ENCODE data around the gene TSHZ3. TPM values are rescaled to one million over a fixed set of nuclear protein-coding genes. Genes with fewer than 3 reads are reported as not detected.

Gene TSHZ3
- total and polyA plus RNA-seq, 2 donors = 24.7 to 25.9 TPM

- H3K4me1 ChIP-seq (ENCODE audit: insufficient read depth) = no peaks in the 10 kb centered on the region
- DNase-seq (ENCODE audit: extremely low spot score) = no peak
- 74% methylated on average over 2 of the region's 2 CpGs for WGBS
These were observed 23.1 kb upstream of the TSHZ3 start for GRCh38 chr19:31372246-31372781.

GRCh38 chr19:31370216-31370615, 21.0 kb upstream of the TSHZ3 start:
- no peak for DNase-seq (ENCODE audit: extremely low spot score)
- WGBS = 83% methylated on average over 5 of the region's 5 CpGs
- Histone ChIP-seq H3K4me1 (ENCODE audit: insufficient read depth) (no peaks in the 10 kb centered on the region), H3K36me3 (ENCODE audit: insufficient read depth) (no peaks in the 10 kb centered on the region), H3K27ac (ENCODE audit: low read depth) (no peak overlapping the region), H3K4me3 (ENCODE audit: low read depth, low read length) (no peak overlapping the region)

More at GRCh38 chr19:31372246-31372781, 23.1 kb upstream of the TSHZ3 start:
- Histone ChIP-seq H3K36me3 (ENCODE audit: insufficient read depth) (no peaks in the 10 kb centered on the region), H3K27ac (ENCODE audit: low read depth) (no peak overlapping the region), H3K4me3 (ENCODE audit: low read depth, low read length) (no peak overlapping the region)

GRCh38 chr19:31364963-31365362, 15.7 kb upstream of the TSHZ3 start:
- no peaks in the 10 kb centered on the region for H3K36me3 ChIP-seq (ENCODE audit: insufficient read depth)
- 82% methylated on average over 3 of the region's 3 CpGs for WGBS
- no peak for DNase-seq (ENCODE audit: extremely low spot score)
- no peak overlapping the region for H3K4me3 ChIP-seq (ENCODE audit: low read depth, low read length)
- no peaks in the 10 kb centered on the region for H3K4me1 ChIP-seq (ENCODE audit: insufficient read depth)
- no peak overlapping the region for H3K27ac ChIP-seq (ENCODE audit: low read depth)

GRCh38 chr19:31361728-31362127, 12.5 kb upstream of the TSHZ3 start:
- Histone ChIP-seq H3K4me1 (ENCODE audit: insufficient read depth) (peaks cover 2% of the 10 kb centered on the region), H3K36me3 (ENCODE audit: insufficient read depth) (no peaks in the 10 kb centered on the region), H3K4me3 (ENCODE audit: low read depth, low read length) (no peak overlapping the region), H3K27ac (ENCODE audit: low read depth) (no peak overlapping the region)
- DNase-seq (ENCODE audit: extremely low spot score) = no peak
- 98% methylated on average over 5 of the region's 5 CpGs for WGBS

- Histone ChIP-seq H3K4me1 (ENCODE audit: insufficient read depth) (peaks cover 2% of the 10 kb centered on the region), H3K27ac (ENCODE audit: low read depth) (no peak overlapping the region), H3K4me3 (ENCODE audit: low read depth, low read length) (no peak overlapping the region), H3K36me3 (ENCODE audit: insufficient read depth) (no peaks in the 10 kb centered on the region)
- 73% methylated on average over 10 of the region's 10 CpGs for WGBS
- DNase-seq (ENCODE audit: extremely low spot score) = no peak
These were observed 8.1 kb upstream of the TSHZ3 start for GRCh38 chr19:31357315-31357673.

GRCh38 chr19:31356587-31357314, 7.5 kb upstream of the TSHZ3 start:
- no peak for DNase-seq (ENCODE audit: extremely low spot score)
- Histone ChIP-seq H3K36me3 (ENCODE audit: insufficient read depth) (no peaks in the 10 kb centered on the region), H3K4me3 (ENCODE audit: low read depth, low read length) (no peak overlapping the region), H3K27ac (ENCODE audit: low read depth) (no peak overlapping the region), H3K4me1 (ENCODE audit: insufficient read depth) (peaks cover 2% of the 10 kb centered on the region)
- 51% methylated on average over 33 of the region's 33 CpGs for WGBS

- no peak overlapping the region for H3K27ac ChIP-seq (ENCODE audit: low read depth)
- no peaks in the 10 kb centered on the region for H3K36me3 ChIP-seq (ENCODE audit: insufficient read depth)
- H3K4me1 ChIP-seq (ENCODE audit: insufficient read depth) = peaks cover 4% of the 10 kb centered on the region
- 69% methylated on average over 22 of the region's 22 CpGs for WGBS
- DNase-seq (ENCODE audit: extremely low spot score) = no peak
- H3K4me3 ChIP-seq (ENCODE audit: low read depth, low read length) = no peak overlapping the region
These were observed 6.5 kb upstream of the TSHZ3 start for GRCh38 chr19:31355665-31356289.

- 69% methylated on average over 25 of the region's 25 CpGs for WGBS
- H3K27ac ChIP-seq (ENCODE audit: low read depth) = no peak overlapping the region
- no peaks in the 10 kb centered on the region for H3K36me3 ChIP-seq (ENCODE audit: insufficient read depth)
- H3K4me3 ChIP-seq (ENCODE audit: low read depth, low read length) = no peak overlapping the region
- H3K4me1 ChIP-seq (ENCODE audit: insufficient read depth) = peaks cover 4% of the 10 kb centered on the region
- DNase-seq (ENCODE audit: extremely low spot score) = no peak
These were observed 5.8 kb upstream of the TSHZ3 start for GRCh38 chr19:31354799-31355664.

GRCh38 chr19:31354316-31354715, 5.1 kb upstream of the TSHZ3 start:
- no peak overlapping the region for H3K27ac ChIP-seq (ENCODE audit: low read depth)
- 63% methylated on average over 10 of the region's 10 CpGs for WGBS
- H3K4me3 ChIP-seq (ENCODE audit: low read depth, low read length) = no peak overlapping the region
- DNase-seq (ENCODE audit: extremely low spot score) = no peak
- peaks cover 4% of the 10 kb centered on the region for H3K4me1 ChIP-seq (ENCODE audit: insufficient read depth)
- H3K36me3 ChIP-seq (ENCODE audit: insufficient read depth) = no peaks in the 10 kb centered on the region

GRCh38 chr19:31353833-31354232, 4.6 kb upstream of the TSHZ3 start:
- DNase-seq (ENCODE audit: extremely low spot score) = no peak
- no peak overlapping the region for H3K4me3 ChIP-seq (ENCODE audit: low read depth, low read length)
- no peak overlapping the region for H3K27ac ChIP-seq (ENCODE audit: low read depth)
- peaks cover 4% of the 10 kb centered on the region for H3K4me1 ChIP-seq (ENCODE audit: insufficient read depth)
- WGBS = 61% methylated on average over 10 of the region's 10 CpGs
- H3K36me3 ChIP-seq (ENCODE audit: insufficient read depth) = no peaks in the 10 kb centered on the region

- no peak overlapping the region for H3K27ac ChIP-seq (ENCODE audit: low read depth)
- H3K4me1 ChIP-seq (ENCODE audit: insufficient read depth) = peaks cover 4% of the 10 kb centered on the region
- peak overlapping the region; percentile 8 for H3K4me3 ChIP-seq (ENCODE audit: low read depth, low read length)
- WGBS = 40% methylated on average over 43 of the region's 43 CpGs
- no peak for DNase-seq (ENCODE audit: extremely low spot score)
- no peaks in the 10 kb centered on the region for H3K36me3 ChIP-seq (ENCODE audit: insufficient read depth)
These were observed 3.8 kb upstream of the TSHZ3 start for GRCh38 chr19:31352782-31353651.

- whole genome bisulfite sequencing = 59% methylated on average over 14 of the region's 14 CpGs
- H3K27ac ChIP-seq (ENCODE audit: low read depth) = no peak overlapping the region
- H3K36me3 ChIP-seq (ENCODE audit: insufficient read depth) = no peaks in the 10 kb centered on the region
- H3K4me1 ChIP-seq (ENCODE audit: insufficient read depth) = peaks cover 4% of the 10 kb centered on the region
- DNase-seq (ENCODE audit: extremely low spot score) = no peak
- H3K4me3 ChIP-seq (ENCODE audit: low read depth, low read length) = no peak overlapping the region
These were observed 3.1 kb upstream of the TSHZ3 start for GRCh38 chr19:31352296-31352781.

GRCh38 chr19:31351855-31352195, 2.6 kb upstream of the TSHZ3 start:
- Histone ChIP-seq H3K4me1 (ENCODE audit: insufficient read depth) (peaks cover 2% of the 10 kb centered on the region), H3K4me3 (ENCODE audit: low read depth, low read length) (peak overlapping the region; percentile 89), H3K36me3 (ENCODE audit: insufficient read depth) (no peaks in the 10 kb centered on the region), H3K27ac (ENCODE audit: low read depth) (peak overlapping the region; percentile 84)
- DNase-seq (ENCODE audit: extremely low spot score) = no peak
- 8% methylated on average over 29 of the region's 29 CpGs for WGBS

Measured in urinary bladder (tissue), 4 donors.